ENCODE measurements around the gene ZNF292. TPM values are rescaled to one million over a fixed set of nuclear protein-coding genes. Genes with fewer than 3 reads are reported as not detected.

The ZNF292 gene
- total RNA-seq, 3 donors from 2014 or later (not counting 1 experiment from before 2014, with no cell fraction given) = 78.7 to 90.4 (median 89.4) TPM

DNA sequence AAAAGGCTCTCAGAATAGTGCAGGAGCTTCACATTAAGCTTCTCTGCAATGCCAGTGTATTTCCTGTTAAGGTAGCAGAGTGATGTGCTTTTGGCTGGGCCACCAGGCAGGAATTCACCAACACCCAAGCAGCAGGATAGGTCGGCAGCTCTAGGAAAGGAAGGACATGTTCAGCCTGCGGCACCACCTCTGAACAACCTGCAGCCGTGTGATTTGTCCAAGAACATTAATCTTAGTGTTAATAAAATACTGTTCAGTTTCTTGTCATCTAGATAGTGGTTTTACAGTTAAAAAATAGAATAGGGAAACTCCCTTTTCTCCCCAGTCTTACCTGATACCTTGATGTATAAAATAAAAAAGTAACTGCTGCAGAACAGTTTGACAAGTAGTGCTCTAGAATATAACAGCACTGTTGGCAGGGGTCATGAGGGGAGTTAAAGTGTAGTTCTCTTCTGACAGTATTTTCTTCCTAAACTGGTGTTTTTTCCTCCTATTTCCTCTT is 18.8 kb downstream of the ZNF292 start:
- WGBS (ENCODE audit: insufficient coverage) = 27% methylated on average over 2 of the region's 3 CpGs
- Mint-ChIP-seq H3K27me3 (ENCODE audit: low read depth in 2 of 2) (no peaks in the 10 kb centered on the region), H3K4me1 (peaks cover 71 to 73% of the 10 kb centered on the region in 2 donors), H3K36me3 (no peaks in the 10 kb centered on the region), H3K27ac (peak overlapping the region; percentile 32 to 62), H3K9me3 (no peaks in the 10 kb centered on the region), H3K4me3 (no peak overlapping the region)
- peaks cover 5% of the 10 kb centered on the region for H3K36me3 ChIP-seq (ENCODE audit: control insufficient read depth, insufficient read depth, low read length)
- peaks cover 5% of the 10 kb centered on the region for H3K4me1 ChIP-seq (ENCODE audit: control insufficient read depth, insufficient read depth, low read length)
- DNase-seq (peak in 1 of 2 donors; percentile 20), ATAC-seq (peak in 1 of 3 donors; percentile 48)
- no peaks in the 10 kb centered on the region for H3K27me3 ChIP-seq (ENCODE audit: control insufficient read depth, insufficient read depth, low read length)
- no peak overlapping the region for H3K27ac ChIP-seq (ENCODE audit: low read length)
- intact Hi-C loops (cut with micrococcal nuclease) = no loop called here
- no peak overlapping the region for H3K4me3 ChIP-seq (ENCODE audit: low read length)
- no peak for TF ChIP-seq CTCF (IDR thresholded peaks at IDR 0.05)
- no peaks in the 10 kb centered on the region for H3K9me3 ChIP-seq (ENCODE audit: control insufficient read depth, insufficient read depth, low read length)

DNA sequence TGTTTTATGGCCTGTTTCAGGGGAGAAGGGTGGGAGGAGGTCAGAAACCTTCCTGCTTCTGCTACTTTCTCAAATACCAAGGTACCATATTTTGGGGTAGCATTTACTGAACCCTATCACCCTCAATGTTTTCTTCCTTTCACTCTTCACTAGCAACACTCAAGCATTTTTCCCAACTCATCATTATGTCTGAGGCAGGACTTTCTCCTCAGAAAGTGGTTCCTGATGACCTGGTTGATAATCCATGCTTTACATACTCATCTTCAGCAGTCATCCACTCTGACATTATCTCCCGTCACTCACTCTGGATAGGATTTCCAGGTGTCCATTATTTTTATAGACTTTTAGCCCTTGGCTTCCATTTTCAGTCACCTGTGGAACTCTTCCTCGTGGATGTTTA is 21.1 kb downstream of the ZNF292 start:
- DNase-seq = no peak
- no peak overlapping the region for H3K4me3 Mint-ChIP-seq

GRCh38 chr6:87180105-87180728 is 24.9 kb downstream of the ZNF292 start:
- no peaks in the 10 kb centered on the region for H3K36me3 Mint-ChIP-seq
- no peak for ATAC-seq
- WGBS (ENCODE audit: insufficient coverage) = 100% methylated on average over 7 of the region's 7 CpGs

More for the DNA sequence above, 21.1 kb downstream of the ZNF292 start:
- Histone ChIP-seq H3K4me1 (ENCODE audit: control insufficient read depth, insufficient read depth, low read length) (peaks cover 15% of the 10 kb centered on the region), H3K36me3 (ENCODE audit: control insufficient read depth, insufficient read depth, low read length) (peaks cover 8% of the 10 kb centered on the region), H3K27me3 (ENCODE audit: control insufficient read depth, insufficient read depth, low read length) (no peaks in the 10 kb centered on the region), H3K9me3 (ENCODE audit: control insufficient read depth, insufficient read depth, low read length) (no peaks in the 10 kb centered on the region), H3K4me3 (ENCODE audit: low read length) (no peak overlapping the region), H3K27ac (ENCODE audit: low read length) (no peak overlapping the region)
- H3K27me3 Mint-ChIP-seq (ENCODE audit: low read depth in 2 of 2) = no peaks in the 10 kb centered on the region
- intact Hi-C loops (cut with micrococcal nuclease) = no loop called here
- TF ChIP-seq CTCF (IDR thresholded peaks at IDR 0.05) = no peak
- no peaks in the 10 kb centered on the region for H3K9me3 Mint-ChIP-seq
- H3K27ac Mint-ChIP-seq = peak overlapping the region in 1 of 2 donors; percentile 57
- 100% methylated on average over 1 of the region's 2 CpGs for WGBS (ENCODE audit: insufficient coverage)
- peaks cover 79 to 81% of the 10 kb centered on the region in 2 donors for H3K4me1 Mint-ChIP-seq
- ATAC-seq = no peak
- no peaks in the 10 kb centered on the region for H3K36me3 Mint-ChIP-seq

More at GRCh38 chr6:87180105-87180728, 24.9 kb downstream of the ZNF292 start:
- peaks cover 11% of the 10 kb centered on the region for H3K4me1 ChIP-seq (ENCODE audit: control insufficient read depth, insufficient read depth, low read length)
- no peaks in the 10 kb centered on the region for H3K27me3 ChIP-seq (ENCODE audit: control insufficient read depth, insufficient read depth, low read length)
- no peaks in the 10 kb centered on the region for H3K9me3 Mint-ChIP-seq
- no peak for TF ChIP-seq CTCF (IDR thresholded peaks at IDR 0.05)
- H3K27me3 Mint-ChIP-seq (ENCODE audit: low read depth in 2 of 2) = no peaks in the 10 kb centered on the region
- peaks cover 11% of the 10 kb centered on the region for H3K36me3 ChIP-seq (ENCODE audit: control insufficient read depth, insufficient read depth, low read length)
- H3K4me3 Mint-ChIP-seq = no peak overlapping the region
- H3K4me1 Mint-ChIP-seq = peaks cover 76 to 79% of the 10 kb centered on the region in 2 donors
- H3K9me3 ChIP-seq (ENCODE audit: control insufficient read depth, insufficient read depth, low read length) = no peaks in the 10 kb centered on the region
- no peak for DNase-seq
- no peak overlapping the region for H3K27ac ChIP-seq (ENCODE audit: low read length)
- H3K4me3 ChIP-seq (ENCODE audit: low read length) = no peak overlapping the region
- intact Hi-C loops (cut with micrococcal nuclease) = no loop called here
- H3K27ac Mint-ChIP-seq = no peak overlapping the region

Data from natural killer cell (primary cell).